HEK293 (cell line): Measurements from ENCODE around the gene ECD.

Experiments used
- BCL11A ChIP-seq: fragments of 450-650 bp; formaldehyde crosslinking; IDR thresholded peaks from 2 replicates; pipeline ENCODE4 v1.5.1; 2016; ENCODE audit warnings: low read depth, missing biosample characterization, missing genetic modification characterization
- BCL11B ChIP-seq: fragments of 450-650 bp; formaldehyde crosslinking; IDR thresholded peaks from 2 replicates; pipeline ENCODE4 v1.5.1; 2016; ENCODE audit warnings: low read depth, missing biosample characterization, missing genetic modification characterization
- HOXA7 ChIP-seq: sonication (generic); formaldehyde crosslinking; IDR thresholded peaks from 2 replicates; pipeline ENCODE4 v1.8.1; 2022; ENCODE audit warnings: missing genetic modification reagents, borderline replicate concordance
- OSR2 ChIP-seq: fragments of 450-650 bp; formaldehyde crosslinking; IDR thresholded peaks from 2 replicates; pipeline ENCODE4 v1.5.1; 2016; ENCODE audit warnings: missing biosample characterization, missing genetic modification characterization
- PRDM10 ChIP-seq: fragments of 450-650 bp; formaldehyde crosslinking; IDR thresholded peaks from 2 replicates; pipeline ENCODE4 v1.5.1; 2016; ENCODE audit warnings: missing biosample characterization, missing genetic modification characterization
- TRIM28 ChIP-seq: IDR thresholded peaks from 2 replicates; pipeline ENCODE4 v1.6.1; 2011; ENCODE audit warnings: low read length, control low read depth, borderline replicate concordance
- TSHZ1 ChIP-seq: fragments of 450-650 bp; formaldehyde crosslinking; IDR thresholded peaks from 2 replicates; pipeline ENCODE4 v1.5.1; 2016; ENCODE audit warnings: missing biosample characterization, missing genetic modification characterization, borderline replicate concordance
- ZIC2 ChIP-seq: fragments of 450-650 bp; formaldehyde crosslinking; IDR thresholded peaks from 2 replicates; pipeline ENCODE4 v1.5.1; 2016; ENCODE audit warnings: missing biosample characterization, missing genetic modification characterization
- ZNF16 ChIP-seq: fragments of 450-650 bp; formaldehyde crosslinking; IDR thresholded peaks from 2 replicates; pipeline ENCODE4 v1.5.1; 2016; ENCODE audit warnings: low read depth, missing biosample characterization, missing genetic modification characterization
- ZNF211 ChIP-seq: fragments of 450-650 bp; formaldehyde crosslinking; IDR thresholded peaks from 2 replicates; pipeline ENCODE4 v1.5.1; 2016; ENCODE audit warnings: low read depth, missing biosample characterization, missing genetic modification characterization
- ZNF274 ChIP-seq, 2 experiments: fragments of 200-500 bp in 1 of 2; fragments of 450-650 bp in 1 of 2; sonication (Bioruptor generic) in 1 of 2; formaldehyde crosslinking in 1 of 2; IDR thresholded peaks; 2 replicates each; pipeline versions ENCODE4 v1.5.1 to v1.6.1; 2014 to 2016; ENCODE audit warnings: borderline replicate concordance in 1 of 2, inconsistent platforms in 1 of 2, low read length in 1 of 2, missing biosample characterization in 1 of 2, missing genetic modification characterization in 1 of 2
- ZNF280D ChIP-seq: fragments of 450-650 bp; formaldehyde crosslinking; IDR thresholded peaks from 2 replicates; pipeline ENCODE4 v1.5.1; 2016; ENCODE audit warnings: missing biosample characterization, missing genetic modification characterization
- ZNF292 ChIP-seq: fragments of 450-650 bp; formaldehyde crosslinking; IDR thresholded peaks from 2 replicates; pipeline ENCODE4 v1.5.1; 2016; ENCODE audit warnings: low read depth, missing biosample characterization, missing genetic modification characterization, borderline replicate concordance
- ZNF311 ChIP-seq: fragments of 450-650 bp; formaldehyde crosslinking; IDR thresholded peaks from 2 replicates; pipeline ENCODE4 v1.5.1; 2017; ENCODE audit warnings: missing biosample characterization, missing genetic modification characterization, borderline replicate concordance
- ZNF335 ChIP-seq: fragments of 450-650 bp; formaldehyde crosslinking; conservative IDR thresholded peaks from 2 replicates; pipeline ENCODE4 v1.5.1; 2016; ENCODE audit warnings: missing biosample characterization, missing genetic modification characterization
- ZNF341 ChIP-seq: fragments of 450-650 bp; formaldehyde crosslinking; IDR thresholded peaks from 2 replicates; pipeline ENCODE4; 2016; ENCODE audit warnings: low read depth, missing biosample characterization, missing genetic modification characterization
- ZNF37A ChIP-seq: fragments of 450-650 bp; IDR thresholded peaks from 2 replicates; pipeline ENCODE4 v1.5.1; 2018; ENCODE audit warnings: missing biosample characterization, missing genetic modification characterization
- ZNF530 ChIP-seq: fragments of 450-650 bp; formaldehyde crosslinking; IDR thresholded peaks from 2 replicates; pipeline ENCODE4 v1.5.1; 2016; ENCODE audit warnings: low read depth, missing biosample characterization, missing genetic modification characterization
- ZNF596 ChIP-seq: fragments of 450-650 bp; IDR thresholded peaks from 2 replicates; pipeline ENCODE4 v1.5.0; 2018; ENCODE audit warnings: missing biosample characterization, mild to moderate bottlenecking, missing genetic modification characterization, moderate library complexity
- ZNF639 ChIP-seq: fragments of 450-650 bp; formaldehyde crosslinking; IDR thresholded peaks from 2 replicates; pipeline ENCODE4 v1.5.1; 2016; ENCODE audit warnings: missing biosample characterization, missing genetic modification characterization
- ZNF664 ChIP-seq: fragments of 450-650 bp; formaldehyde crosslinking; IDR thresholded peaks from 2 replicates; pipeline ENCODE4 v1.5.1; 2016; ENCODE audit warnings: missing biosample characterization, missing genetic modification characterization
- ZNF677 ChIP-seq: fragments of 450-650 bp; IDR thresholded peaks from 2 replicates; pipeline ENCODE4 v1.5.0; 2018; ENCODE audit warnings: missing biosample characterization, mild to moderate bottlenecking, missing genetic modification characterization, moderate library complexity
- ZNF76 ChIP-seq: fragments of 450-650 bp; formaldehyde crosslinking; IDR thresholded peaks from 2 replicates; pipeline ENCODE4; 2016; ENCODE audit warnings: low read depth, missing biosample characterization, missing genetic modification characterization, borderline replicate concordance
- ZNF768 ChIP-seq: fragments of 450-650 bp; formaldehyde crosslinking; IDR thresholded peaks from 2 replicates; pipeline ENCODE4 v1.5.1; 2018; ENCODE audit warnings: missing biosample characterization, mild to moderate bottlenecking, missing genetic modification characterization

ECD gene

GRCh38 chr10:73096449-73097304 is 71.1 kb downstream of the ECD start, which contains the start of gene P4HA1 (continued):
- TF ChIP-seq TSHZ1 (tag by site-specific recombination) (0 out of 2 replicates have a peak, but pooled peaks have one; percentile 32), BCL11B (tag by site-specific recombination) (peak; percentile 74; the same call in 1 of the 2 replicates), BCL11A (tag by site-specific recombination) (peak; percentile 90), ZNF37A (tag by site-specific recombination) (no peak), OSR2 (tag by site-specific recombination) (no peak), ZNF639 (peak; percentile 57; the same call in 1 of the 2 replicates), ZNF596 (tag by site-specific recombination) (no peak), ZNF76 (tag by site-specific recombination) (peak; percentile 60), ZNF280D (peak; percentile 27; the same call in 1 of the 2 replicates), ZNF768 (tag by site-specific recombination) (no peak; the same call in 1 of the 2 replicates), ZNF16 (tag by site-specific recombination) (no peak), ZNF211 (tag by site-specific recombination) (no peak), ZIC2 (tag by site-specific recombination) (peak; percentile 71), ZNF311 (no peak), PRDM10 (tag by site-specific recombination) (0 out of 2 replicates have a peak, but pooled peaks have one; percentile 20), ZNF335 (peak; percentile 54; the same call in 1 of the 2 replicates), ZNF341 (tag by site-specific recombination) (peak; percentile 50), ZNF530 (tag by site-specific recombination) (no peak), HOXA7 (no peak), ZNF274 (IDR thresholded peaks at IDR 0.05; ENCODE audit: low read length) (no peak), ZNF274 (tag by site-specific recombination; IDR thresholded peaks at IDR 0.05; ENCODE audit: borderline replicate concordance) (no peak), ZNF292 (no peak), ZNF677 (tag by site-specific recombination) (no peak), TRIM28 (peak; percentile 13; the same call in 1 of the 2 replicates), ZNF664 (tag by site-specific recombination) (no peak)
